ENCODE data around the gene RAB11FIP3.

Gene RAB11FIP3

GRCh38 chr16:430904-431303 lies 5.5 kb downstream of the RAB11FIP3 start:
- H3K27me3 ChIP-seq (ENCODE audit: control insufficient read depth, low read length) = no peaks in the 10 kb centered on the region
- H3K36me3 ChIP-seq (ENCODE audit: control insufficient read depth, low read length) = peaks cover 16% of the 10 kb centered on the region
- H3K9me3 ChIP-seq (ENCODE audit: control insufficient read depth, insufficient read depth, low read length) = no peaks in the 10 kb centered on the region
- no peaks in the 10 kb centered on the region for H3K9me2 ChIP-seq (replicated peaks; ENCODE audit: control insufficient read depth, low read length)
- H3K4me1 ChIP-seq (ENCODE audit: control insufficient read depth, low read length) = peaks cover 25% of the 10 kb centered on the region
- H3K4me3 ChIP-seq (ENCODE audit: low read length) = no peak overlapping the region
- TF ChIP-seq, protein P1, sequence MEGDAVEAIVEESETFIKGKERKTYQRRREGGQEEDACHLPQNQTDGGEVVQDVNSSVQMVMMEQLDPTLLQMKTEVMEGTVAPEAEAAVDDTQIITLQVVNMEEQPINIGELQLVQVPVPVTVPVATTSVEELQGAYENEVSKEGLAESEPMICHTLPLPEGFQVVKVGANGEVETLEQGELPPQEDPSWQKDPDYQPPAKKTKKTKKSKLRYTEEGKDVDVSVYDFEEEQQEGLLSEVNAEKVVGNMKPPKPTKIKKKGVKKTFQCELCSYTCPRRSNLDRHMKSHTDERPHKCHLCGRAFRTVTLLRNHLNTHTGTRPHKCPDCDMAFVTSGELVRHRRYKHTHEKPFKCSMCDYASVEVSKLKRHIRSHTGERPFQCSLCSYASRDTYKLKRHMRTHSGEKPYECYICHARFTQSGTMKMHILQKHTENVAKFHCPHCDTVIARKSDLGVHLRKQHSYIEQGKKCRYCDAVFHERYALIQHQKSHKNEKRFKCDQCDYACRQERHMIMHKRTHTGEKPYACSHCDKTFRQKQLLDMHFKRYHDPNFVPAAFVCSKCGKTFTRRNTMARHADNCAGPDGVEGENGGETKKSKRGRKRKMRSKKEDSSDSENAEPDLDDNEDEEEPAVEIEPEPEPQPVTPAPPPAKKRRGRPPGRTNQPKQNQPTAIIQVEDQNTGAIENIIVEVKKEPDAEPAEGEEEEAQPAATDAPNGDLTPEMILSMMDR (IDR thresholded peaks at IDR 0.05; ENCODE audit: low read depth, low read length, poor library complexity, severe bottlenecking) = no peak
- TF ChIP-seq EZH2phosphoT487 (IDR thresholded peaks at IDR 0.05; ENCODE audit: borderline replicate concordance, low read length) = no peak
- peaks cover 77% of the 10 kb centered on the region for H3K79me2 ChIP-seq (ENCODE audit: control insufficient read depth, low read length)
- H3K27ac ChIP-seq (ENCODE audit: low read depth, low read length) = no peak overlapping the region
- no peak overlapping the region for H3K4me2 ChIP-seq (ENCODE audit: low read length)
- H4K20me1 ChIP-seq (ENCODE audit: control insufficient read depth, insufficient read depth, low read depth, low read length) = peaks cover 8% of the 10 kb centered on the region; the same call in 1 of the 2 replicates
- no peaks in the 10 kb centered on the region for H3F3A ChIP-seq (ENCODE audit: control insufficient read depth, insufficient read depth)

DNA sequence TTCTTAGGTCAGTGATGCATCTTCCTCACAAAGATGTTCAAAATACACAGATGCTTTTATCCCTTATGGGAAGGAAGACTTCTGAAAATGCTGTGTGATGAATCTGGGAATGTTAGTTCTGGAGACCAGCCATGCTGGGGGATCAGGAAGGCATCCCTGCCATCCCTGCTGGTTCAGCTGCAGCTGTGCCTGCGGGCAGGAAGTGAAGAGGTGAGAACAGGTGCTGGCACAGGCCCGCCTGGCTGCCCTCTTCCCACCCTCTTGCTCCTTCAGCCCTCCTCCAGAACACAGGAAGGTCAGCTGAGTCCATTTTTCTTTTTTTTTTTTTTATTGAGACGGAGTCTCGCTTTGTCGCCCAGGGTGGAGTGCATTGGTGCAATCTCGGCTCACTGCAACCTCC lies 15.2 kb downstream of the RAB11FIP3 start:
- peaks cover 14% of the 10 kb centered on the region for H3K4me1 ChIP-seq (ENCODE audit: control insufficient read depth, low read length)
- H3K36me3 ChIP-seq (ENCODE audit: control insufficient read depth, low read length) = 0 out of 2 replicates have a peak, but pooled peaks cover 2% of the 10 kb centered on the region
- H3K27ac ChIP-seq (ENCODE audit: low read depth, low read length) = no peak overlapping the region

GRCh38 chr16:441447-441846 lies 16.0 kb downstream of the RAB11FIP3 start:
- TF ChIP-seq EZH2phosphoT487 (IDR thresholded peaks at IDR 0.05; ENCODE audit: borderline replicate concordance, low read length) = no peak
- TF ChIP-seq, protein P1 (IDR thresholded peaks at IDR 0.05; ENCODE audit: low read depth, low read length, poor library complexity, severe bottlenecking) = no peak
- Histone ChIP-seq H3K79me2 (ENCODE audit: control insufficient read depth, low read length) (peaks cover 75% of the 10 kb centered on the region), H3K27ac (ENCODE audit: low read depth, low read length) (no peak overlapping the region), H3K9me2 (replicated peaks; ENCODE audit: control insufficient read depth, low read length) (no peaks in the 10 kb centered on the region), H3F3A (ENCODE audit: control insufficient read depth, insufficient read depth) (no peaks in the 10 kb centered on the region), H3K27me3 (ENCODE audit: control insufficient read depth, low read length) (no peaks in the 10 kb centered on the region), H3K4me1 (ENCODE audit: control insufficient read depth, low read length) (peaks cover 14% of the 10 kb centered on the region), H3K4me2 (ENCODE audit: low read length) (no peak overlapping the region), H4K20me1 (ENCODE audit: control insufficient read depth, insufficient read depth, low read depth, low read length) (peaks cover 15% of the 10 kb centered on the region), H3K36me3 (ENCODE audit: control insufficient read depth, low read length) (0 out of 2 replicates have a peak, but pooled peaks cover 2% of the 10 kb centered on the region), H3K4me3 (ENCODE audit: low read length) (no peak overlapping the region), H3K9me3 (ENCODE audit: control insufficient read depth, insufficient read depth, low read length) (no peaks in the 10 kb centered on the region)

More for the DNA sequence above, 15.2 kb downstream of the RAB11FIP3 start:
- Histone ChIP-seq H3K4me2 (ENCODE audit: low read length) (no peak overlapping the region), H3K9me2 (replicated peaks; ENCODE audit: control insufficient read depth, low read length) (no peaks in the 10 kb centered on the region), H3K27me3 (ENCODE audit: control insufficient read depth, low read length) (no peaks in the 10 kb centered on the region), H3K9me3 (ENCODE audit: control insufficient read depth, insufficient read depth, low read length) (no peaks in the 10 kb centered on the region), H3K4me3 (ENCODE audit: low read length) (no peak overlapping the region), H3K79me2 (ENCODE audit: control insufficient read depth, low read length) (peaks cover 70% of the 10 kb centered on the region), H4K20me1 (ENCODE audit: control insufficient read depth, insufficient read depth, low read depth, low read length) (peaks cover 15% of the 10 kb centered on the region), H3F3A (ENCODE audit: control insufficient read depth, insufficient read depth) (no peaks in the 10 kb centered on the region)
- TF ChIP-seq, protein P1 (IDR thresholded peaks at IDR 0.05; ENCODE audit: low read depth, low read length, poor library complexity, severe bottlenecking) = no peak
- no peak for TF ChIP-seq EZH2phosphoT487 (IDR thresholded peaks at IDR 0.05; ENCODE audit: borderline replicate concordance, low read length)
